HUES64 (cell line): ENCODE measurements around the gene NOX3.

Experiments used
- H3K27ac ChIP-seq: 2 replicates; pipeline ENCODE4 v1.7.0; 2013; ENCODE audit warnings: low read depth, low read length, inconsistent platforms
- H3K27me3 ChIP-seq: 2 replicates; pipeline ENCODE4 v1.6.1; 2013; ENCODE audit warnings: mild to moderate bottlenecking, low read length; ENCODE audit not compliant: insufficient read depth
- H3K36me3 ChIP-seq: 2 replicates; pipeline ENCODE4 v1.6.1; 2013; ENCODE audit warnings: mild to moderate bottlenecking, low read length; ENCODE audit not compliant: insufficient read depth
- H3K4me1 ChIP-seq: 2 replicates; pipeline ENCODE4 v1.6.1; 2013; ENCODE audit warnings: mild to moderate bottlenecking, low read length, moderate library complexity; ENCODE audit not compliant: insufficient read depth
- H3K4me3 ChIP-seq: 2 replicates; pipeline ENCODE4 v1.5.1; 2013; ENCODE audit warnings: mild to moderate bottlenecking, low read length, moderate library complexity
- H3K9ac ChIP-seq: 2 replicates; pipeline ENCODE4 v1.6.1; 2013; ENCODE audit warnings: mild to moderate bottlenecking, low read depth, low read length
- H3K9me3 ChIP-seq: 2 replicates; pipeline ENCODE4 v1.6.1; 2013; ENCODE audit warnings: low read depth, low read length; ENCODE audit not compliant: insufficient read depth
- WGBS: fragments of 150-250, 120-280 bp; methylation state at CpG from one replicate; pipeline ENCODE4 v1.1.7; 2013; ENCODE audit warnings: missing lambda C conversion rate; 5-methylcytosine and 5-hydroxymethylcytosine counted together

Gene NOX3

DNA sequence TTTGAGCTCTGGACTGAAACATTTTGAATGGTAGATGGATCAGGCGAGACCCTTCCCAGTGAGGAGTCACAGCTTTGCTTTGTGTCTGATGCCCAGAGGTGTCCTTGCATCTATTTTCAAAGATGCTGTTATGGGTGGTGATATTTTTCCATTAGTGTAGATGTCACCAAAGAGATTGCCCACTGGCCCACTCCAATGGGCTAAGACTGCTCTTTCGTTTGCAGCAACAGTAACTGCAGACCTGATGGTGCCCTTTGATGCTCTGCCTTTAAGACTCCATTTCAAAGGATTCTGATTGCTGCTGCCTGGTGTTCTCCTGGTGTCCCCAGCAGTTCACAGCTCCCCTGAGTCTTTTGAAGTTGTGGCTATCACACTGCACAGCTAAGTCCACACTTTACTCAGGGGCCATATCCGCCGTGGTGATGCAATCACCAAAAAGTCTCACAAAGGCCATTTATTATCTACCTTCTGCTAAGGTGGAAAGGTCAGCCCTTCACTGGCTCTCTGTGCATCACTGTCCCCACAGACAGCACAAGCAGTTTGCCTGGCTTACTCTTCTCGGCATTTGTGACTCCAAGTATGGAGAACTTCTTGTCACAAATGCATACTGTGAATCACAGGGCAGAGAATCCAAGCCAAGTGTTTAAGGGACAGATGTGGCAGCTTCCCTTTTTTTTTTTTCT is 56.4 kb downstream of the NOX3 start:
- Histone ChIP-seq H3K36me3 (no peaks in the 10 kb centered on the region), H3K4me3 (no peak overlapping the region), H3K4me1 (no peaks in the 10 kb centered on the region), H3K27me3 (no peaks in the 10 kb centered on the region), H3K9ac (no peak overlapping the region), H3K9me3 (no peaks in the 10 kb centered on the region), H3K27ac (no peak overlapping the region)
- WGBS = 93% methylated on average over 5 of the region's 5 CpGs

DNA sequence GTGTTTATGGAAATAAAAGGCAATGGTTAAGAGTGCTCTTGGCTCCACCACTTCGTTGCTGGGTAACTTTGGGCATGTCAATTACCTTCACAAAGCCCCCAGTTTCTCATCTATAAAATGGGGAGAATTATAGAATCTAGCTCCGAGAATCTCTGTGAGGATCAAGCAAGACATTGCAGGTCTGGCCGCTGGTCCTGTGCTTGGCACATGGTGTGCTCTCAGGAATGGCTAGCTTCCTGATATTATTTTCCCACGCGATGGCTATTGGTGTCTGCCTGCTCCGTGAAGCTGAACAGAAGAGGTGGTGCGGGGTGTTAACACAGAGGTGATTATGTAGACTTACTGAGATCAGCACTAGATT is 57.0 kb downstream of the NOX3 start:
- no peak overlapping the region for H3K4me3 ChIP-seq
- H3K36me3 ChIP-seq = no peaks in the 10 kb centered on the region
- 95% methylated on average over 7 of the region's 7 CpGs for WGBS
- H3K9ac ChIP-seq = no peak overlapping the region
- no peak overlapping the region for H3K27ac ChIP-seq
- no peaks in the 10 kb centered on the region for H3K9me3 ChIP-seq
- H3K4me1 ChIP-seq = no peaks in the 10 kb centered on the region
- no peaks in the 10 kb centered on the region for H3K27me3 ChIP-seq

DNA sequence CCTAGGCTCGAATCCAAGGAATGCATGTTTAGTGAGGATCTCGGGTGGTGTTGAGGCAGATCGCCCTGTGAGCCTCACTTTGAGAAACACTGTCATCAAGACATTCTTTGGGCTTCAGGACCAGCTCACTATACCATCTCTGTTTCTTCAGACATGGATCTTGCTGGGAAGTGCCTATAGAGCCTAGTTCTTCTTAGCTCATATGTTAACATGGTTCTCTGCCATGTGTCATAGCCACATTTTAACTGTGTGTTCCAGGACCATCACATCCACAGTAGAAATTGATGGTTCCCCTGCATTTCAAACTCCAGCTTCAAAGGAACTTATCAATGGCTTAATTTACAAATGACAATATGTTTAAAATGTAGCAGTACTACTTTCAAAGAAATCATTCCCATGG is 57.4 kb downstream of the NOX3 start:
- Histone ChIP-seq H3K4me1 (no peaks in the 10 kb centered on the region), H3K36me3 (no peaks in the 10 kb centered on the region), H3K27me3 (no peaks in the 10 kb centered on the region), H3K4me3 (no peak overlapping the region), H3K27ac (no peak overlapping the region), H3K9ac (no peak overlapping the region), H3K9me3 (no peaks in the 10 kb centered on the region)
- 96% methylated on average over 3 of the region's 3 CpGs for WGBS

DNA sequence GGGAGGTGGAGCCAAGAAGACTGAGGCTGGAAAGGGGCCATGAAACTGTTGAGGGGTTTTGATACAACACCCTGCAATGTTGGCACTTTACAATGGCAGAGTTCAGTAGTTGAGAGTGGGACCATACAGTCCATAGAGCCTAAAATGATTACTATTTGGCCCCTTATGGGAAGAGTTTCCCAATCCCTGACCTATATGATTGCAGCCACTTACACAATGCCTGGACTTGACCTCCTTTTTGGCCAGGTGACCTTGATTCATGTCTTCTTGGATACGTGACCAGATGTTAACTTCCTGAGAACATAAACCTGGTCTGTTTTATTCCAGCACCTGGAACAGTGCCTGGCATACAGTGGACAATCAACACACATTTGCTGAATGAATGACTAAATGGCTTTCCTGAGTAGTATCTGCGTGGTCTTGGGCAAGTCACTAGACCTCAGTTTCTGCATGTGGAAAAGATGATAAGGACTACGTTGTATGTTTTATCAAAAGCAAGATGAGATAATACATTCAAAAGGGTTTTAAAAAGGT is 58.4 kb downstream of the NOX3 start:
- 95% methylated on average over 3 of the region's 3 CpGs for WGBS

DNA sequence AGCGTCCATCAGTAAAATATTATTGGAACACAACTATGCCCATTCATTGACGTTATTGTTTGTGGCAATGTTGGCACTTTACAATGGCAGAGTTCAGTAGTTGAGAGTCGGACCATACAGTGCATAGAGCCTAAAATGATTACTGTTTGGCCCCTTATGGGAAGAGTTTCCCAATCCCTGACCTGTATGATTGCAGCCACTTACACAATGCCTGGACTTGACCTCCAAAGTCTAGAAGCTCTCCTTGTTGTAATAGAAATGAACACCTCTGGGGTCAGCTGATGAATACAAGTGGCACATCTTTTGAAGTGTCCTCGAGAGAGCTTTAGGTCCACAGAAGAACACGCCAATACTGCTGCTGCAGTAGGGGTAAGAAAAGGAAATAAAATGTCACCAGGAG is 59.0 kb downstream of the NOX3 start:
- WGBS = 93% methylated on average over 5 of the region's 5 CpGs
- H3K27me3 ChIP-seq = no peaks in the 10 kb centered on the region
- no peaks in the 10 kb centered on the region for H3K36me3 ChIP-seq
- no peaks in the 10 kb centered on the region for H3K4me1 ChIP-seq
- H3K9me3 ChIP-seq = no peaks in the 10 kb centered on the region
- H3K4me3 ChIP-seq = no peak overlapping the region
- H3K27ac ChIP-seq = no peak overlapping the region
- H3K9ac ChIP-seq = no peak overlapping the region

More for the DNA sequence above, 58.4 kb downstream of the NOX3 start:
- H3K4me3 ChIP-seq = no peak overlapping the region
- H3K27ac ChIP-seq = no peak overlapping the region
- H3K9me3 ChIP-seq = no peaks in the 10 kb centered on the region
- no peaks in the 10 kb centered on the region for H3K36me3 ChIP-seq
- no peaks in the 10 kb centered on the region for H3K4me1 ChIP-seq
- H3K27me3 ChIP-seq = no peaks in the 10 kb centered on the region
- H3K9ac ChIP-seq = no peak overlapping the region

DNA sequence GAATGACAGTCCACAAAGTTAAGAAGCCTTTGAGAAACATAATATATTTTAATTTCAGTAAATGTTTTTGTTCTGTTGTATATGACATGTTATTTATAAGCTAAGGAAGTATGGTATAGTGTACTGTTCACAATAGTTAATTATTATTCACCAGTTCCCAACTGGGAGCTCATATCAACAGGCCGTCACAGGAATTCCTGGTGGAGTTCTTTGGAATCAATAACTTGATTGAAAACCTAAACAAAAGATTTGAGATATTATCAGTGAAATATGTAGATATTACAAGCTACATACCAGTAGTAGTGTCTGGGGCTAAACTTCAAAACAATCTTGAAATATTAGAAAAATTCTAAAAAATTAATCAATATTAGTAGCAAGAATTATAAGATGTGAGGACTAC is 60.3 kb downstream of the NOX3 start:
- no peak overlapping the region for H3K4me3 ChIP-seq
- WGBS = no CpG with 5 or more reads among the region's 1 CpG
- H3K4me1 ChIP-seq = no peaks in the 10 kb centered on the region
- H3K9ac ChIP-seq = no peak overlapping the region
- H3K27ac ChIP-seq = no peak overlapping the region
- no peaks in the 10 kb centered on the region for H3K36me3 ChIP-seq
- H3K9me3 ChIP-seq = no peaks in the 10 kb centered on the region
- no peaks in the 10 kb centered on the region for H3K27me3 ChIP-seq

DNA sequence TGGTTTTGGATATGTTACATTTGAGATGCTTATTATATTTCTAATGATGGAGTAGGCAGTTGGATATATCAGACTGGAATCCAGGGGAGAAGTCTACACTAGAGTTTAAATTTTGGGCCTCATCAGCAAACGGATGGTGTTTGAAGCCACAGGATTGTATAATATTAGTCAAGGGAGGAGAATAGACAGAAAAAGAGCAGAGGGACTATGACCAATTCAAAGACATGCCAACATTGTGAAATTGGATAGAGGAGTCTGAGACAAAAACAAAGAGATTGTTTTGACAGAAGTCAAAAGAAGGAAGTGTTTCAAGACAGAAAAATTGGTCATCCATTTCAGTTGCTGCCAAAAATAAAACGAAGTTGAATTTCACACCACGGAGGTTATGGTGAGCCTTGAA is 66.5 kb downstream of the NOX3 start:
- Histone ChIP-seq H3K9ac (no peak overlapping the region), H3K27ac (no peak overlapping the region), H3K36me3 (no peaks in the 10 kb centered on the region), H3K27me3 (no peaks in the 10 kb centered on the region), H3K4me3 (no peak overlapping the region), H3K9me3 (no peaks in the 10 kb centered on the region), H3K4me1 (no peaks in the 10 kb centered on the region)
- 94% methylated on average over 3 of the region's 3 CpGs for WGBS

DNA sequence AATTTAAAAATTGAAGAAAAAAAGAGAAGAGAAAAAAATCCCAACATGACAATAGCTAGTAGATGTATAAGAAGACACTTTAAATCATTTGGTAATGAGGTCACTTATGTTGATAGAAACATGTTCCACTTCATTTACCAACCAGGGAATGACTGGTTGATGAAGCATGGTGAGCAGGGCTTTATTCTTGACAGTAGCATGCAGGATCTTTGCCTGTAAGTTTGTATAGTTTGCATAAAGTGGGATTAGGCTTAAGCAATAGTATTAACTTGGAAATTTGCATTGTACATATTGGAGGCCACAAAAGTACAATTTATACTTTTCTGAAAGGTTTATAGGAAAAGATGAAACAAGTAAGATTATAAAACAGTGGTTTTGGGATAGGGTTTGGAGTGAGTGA is 67.0 kb downstream of the NOX3 start:
- Histone ChIP-seq H3K36me3 (no peaks in the 10 kb centered on the region), H3K9me3 (no peaks in the 10 kb centered on the region), H3K9ac (no peak overlapping the region), H3K4me1 (no peaks in the 10 kb centered on the region), H3K27me3 (no peaks in the 10 kb centered on the region), H3K4me3 (no peak overlapping the region), H3K27ac (no peak overlapping the region)

DNA sequence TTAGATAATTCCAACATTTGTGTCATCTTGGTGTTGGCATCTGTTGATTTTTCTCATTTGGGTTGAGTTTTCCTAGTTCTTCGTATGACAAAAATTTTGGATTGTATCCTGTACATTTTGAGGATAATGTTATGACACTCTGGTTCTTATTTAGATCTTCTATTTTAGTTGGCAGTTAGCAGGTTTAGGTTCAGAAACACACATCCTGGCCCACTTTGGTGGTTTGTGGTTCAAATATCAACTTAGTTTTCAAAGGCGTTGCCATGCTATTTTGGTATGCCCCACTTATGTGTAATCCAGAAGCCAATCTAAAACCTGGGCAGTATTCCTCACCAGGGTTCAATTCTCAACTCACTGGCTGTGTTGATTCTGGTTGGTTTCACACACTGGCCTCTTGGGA is 68.2 kb downstream of the NOX3 start:
- Histone ChIP-seq H3K4me1 (no peaks in the 10 kb centered on the region), H3K27me3 (no peaks in the 10 kb centered on the region), H3K36me3 (no peaks in the 10 kb centered on the region), H3K4me3 (no peak overlapping the region), H3K9me3 (no peaks in the 10 kb centered on the region), H3K27ac (no peak overlapping the region), H3K9ac (no peak overlapping the region)
- WGBS = 87% methylated on average over 2 of the region's 2 CpGs

DNA sequence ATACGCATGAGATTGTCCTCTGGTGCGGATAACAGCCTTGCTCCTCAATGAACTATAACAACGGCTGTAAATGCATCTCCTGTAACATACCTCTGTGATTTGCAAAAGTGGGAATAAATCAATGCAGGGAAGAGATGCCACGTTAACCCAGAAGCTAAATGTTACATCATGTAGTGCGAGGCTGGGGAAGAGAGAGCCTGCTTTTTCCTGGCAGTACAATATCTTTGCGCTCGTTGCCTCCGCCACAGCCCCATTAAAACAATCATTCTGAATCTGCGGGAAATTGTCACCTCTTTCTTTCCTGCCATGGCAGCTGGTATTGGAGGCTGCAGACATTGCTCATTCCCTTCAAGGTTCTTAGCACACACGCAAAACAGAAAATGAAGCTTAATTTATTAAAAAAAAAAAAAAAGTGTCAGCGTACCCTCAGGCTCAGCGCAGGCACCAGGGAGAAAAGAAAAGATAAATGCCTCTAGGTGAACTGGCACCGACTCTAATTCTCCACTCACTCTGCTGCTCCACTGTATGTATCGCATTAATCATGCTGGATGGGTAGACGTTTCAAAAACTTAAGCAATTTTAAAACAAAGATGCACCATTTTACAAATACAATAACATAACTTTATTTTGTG is 71.2 kb downstream of the NOX3 start:
- Histone ChIP-seq H3K36me3 (no peaks in the 10 kb centered on the region), H3K27me3 (no peaks in the 10 kb centered on the region), H3K4me1 (no peaks in the 10 kb centered on the region), H3K9ac (no peak overlapping the region), H3K4me3 (no peak overlapping the region), H3K27ac (no peak overlapping the region), H3K9me3 (no peaks in the 10 kb centered on the region)
- 94% methylated on average over 15 of the region's 15 CpGs for WGBS

DNA sequence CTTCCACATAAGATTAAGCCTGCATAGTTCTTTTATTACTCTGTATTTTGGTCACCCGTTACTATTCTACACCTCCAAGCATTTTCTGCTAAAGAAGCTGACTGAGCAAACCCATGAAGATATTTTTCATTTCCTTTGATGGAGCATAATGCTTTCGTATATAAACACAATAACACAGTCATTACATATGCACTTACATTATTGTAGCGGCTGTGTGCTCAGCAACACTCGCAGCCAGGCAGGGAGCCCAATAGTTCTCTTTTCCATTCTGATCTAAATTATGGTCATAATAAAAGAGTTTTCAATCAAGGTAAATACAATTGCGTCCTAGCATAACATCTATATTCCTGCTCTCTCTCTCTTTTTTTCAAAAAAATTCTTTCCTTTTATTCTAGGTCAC is 71.7 kb downstream of the NOX3 start:
- H3K4me1 ChIP-seq = no peaks in the 10 kb centered on the region
- H3K27me3 ChIP-seq = no peaks in the 10 kb centered on the region
- 95% methylated on average over 5 of the region's 5 CpGs for WGBS
- H3K4me3 ChIP-seq = no peak overlapping the region
- no peaks in the 10 kb centered on the region for H3K9me3 ChIP-seq
- no peaks in the 10 kb centered on the region for H3K36me3 ChIP-seq
- H3K27ac ChIP-seq = no peak overlapping the region
- H3K9ac ChIP-seq = no peak overlapping the region

DNA sequence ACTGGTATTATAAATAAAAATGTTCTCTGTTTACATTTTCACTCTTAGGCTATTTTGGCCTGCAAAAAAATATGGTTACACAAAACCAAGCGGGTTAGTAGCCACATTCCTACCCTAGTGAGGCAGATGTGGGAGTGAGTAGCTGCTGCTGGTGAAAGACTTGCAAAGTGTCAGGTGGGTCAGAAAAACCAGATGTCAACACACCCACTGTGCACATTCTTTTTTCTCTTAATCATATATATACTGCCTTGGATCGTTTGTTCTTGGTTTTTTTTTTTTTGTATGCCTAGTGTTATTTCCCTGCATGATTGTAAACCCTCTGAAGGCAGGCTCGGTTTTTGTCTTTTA is 73.3 kb downstream of the NOX3 start:
- no peaks in the 10 kb centered on the region for H3K9me3 ChIP-seq
- H3K4me1 ChIP-seq = no peaks in the 10 kb centered on the region
- no peak overlapping the region for H3K27ac ChIP-seq
- 100% methylated on average over 1 of the region's 3 CpGs for whole genome bisulfite sequencing
- H3K4me3 ChIP-seq = no peak overlapping the region
- no peaks in the 10 kb centered on the region for H3K36me3 ChIP-seq
- H3K9ac ChIP-seq = no peak overlapping the region
- no peaks in the 10 kb centered on the region for H3K27me3 ChIP-seq
